HG03565 (cell line): ENCODE results near the gene SPINK8.
"Not testable (repeated sequence)": the region's sequence is repeated elsewhere in the genome, so short reads cannot be mapped to it uniquely, and the experiment has no call there.

Experiments used
- ATAC-seq: cut with Tn5 transposase; IDR thresholded peaks from one replicate; pipeline ENCODE4 v1.9.1; 2021; ENCODE audit warnings: mild to moderate bottlenecking, moderate library complexity; ENCODE audit not compliant: unreplicated experiment

SPINK8 gene

DNA sequence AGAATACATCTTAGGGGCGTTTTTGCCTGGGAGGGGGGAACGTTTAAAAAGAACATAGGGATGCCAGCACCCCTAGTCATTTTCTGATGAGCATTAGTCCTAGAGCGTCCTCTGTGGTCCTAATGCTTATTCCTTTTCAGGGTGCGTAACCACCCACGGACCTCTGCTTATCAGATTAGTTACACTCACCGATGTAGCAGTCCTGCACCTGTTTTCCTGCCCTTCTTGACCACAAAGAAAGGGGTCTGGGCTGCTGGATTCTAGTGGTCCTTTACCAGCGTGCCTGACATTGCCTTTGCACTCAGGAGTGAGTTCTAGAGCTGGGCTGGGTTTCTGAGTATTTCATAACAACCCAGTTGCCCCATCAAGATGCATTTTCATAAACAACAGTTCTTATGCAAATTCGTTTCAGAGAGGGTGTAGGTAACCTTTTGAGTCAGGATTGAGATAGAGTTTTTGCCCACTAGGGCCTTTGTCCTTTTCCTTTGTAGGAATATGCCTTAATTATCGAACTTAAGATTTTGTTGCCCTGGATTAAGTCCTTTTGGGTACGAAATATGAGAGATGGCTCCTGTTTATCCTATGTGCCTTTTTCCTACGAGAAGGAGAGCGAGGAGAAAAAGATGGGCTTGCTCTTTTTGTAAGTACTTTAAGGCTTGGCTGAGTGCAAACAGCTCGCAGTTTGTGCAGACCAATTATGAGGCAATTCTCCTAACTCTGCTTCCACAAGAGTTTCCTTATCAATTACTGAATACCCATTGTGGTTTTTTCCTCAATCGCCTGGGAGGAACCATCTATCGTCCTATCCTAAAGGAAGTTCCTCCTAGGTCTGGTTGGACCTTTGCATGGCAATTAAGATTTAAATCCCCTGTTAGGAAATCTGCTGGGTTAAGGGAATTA, at the start of gene SPINK8:
TSS of gene SPINK8 (minus strand) at position 316 of the 900 bp plus-strand sequence. CDS start 5,320 bp downstream, outside the sequence.
- ATAC-seq: not testable (repeated sequence)

DNA sequence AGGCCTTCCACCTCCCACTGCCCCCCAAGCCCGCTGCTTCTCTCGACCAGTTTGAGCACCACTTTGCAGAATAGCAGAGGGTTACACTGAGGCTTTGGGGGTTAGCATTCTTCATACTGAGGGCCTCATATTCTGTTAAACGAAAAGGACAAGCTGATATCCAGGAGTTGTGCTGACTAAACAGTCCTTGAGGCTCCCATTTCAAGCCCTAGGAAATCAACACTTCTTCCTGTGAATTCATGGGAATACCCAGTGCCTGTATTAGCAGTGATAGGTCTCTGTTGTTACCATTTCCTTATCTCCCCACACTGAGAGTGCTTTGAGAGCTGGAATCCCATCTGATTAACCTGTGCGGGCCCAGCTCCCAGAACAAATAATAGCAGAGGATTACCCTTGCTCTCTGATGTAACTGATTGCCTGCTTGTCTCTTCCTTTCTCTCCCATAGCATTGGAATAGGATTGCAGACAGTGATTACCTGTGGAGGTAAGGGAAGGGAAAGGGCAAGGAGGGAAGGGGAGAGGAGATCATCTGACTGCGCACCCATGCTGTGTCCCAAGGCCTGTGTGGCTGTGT, 39.5 kb upstream of the SPINK8 start:
- ATAC-seq: no peak

DNA sequence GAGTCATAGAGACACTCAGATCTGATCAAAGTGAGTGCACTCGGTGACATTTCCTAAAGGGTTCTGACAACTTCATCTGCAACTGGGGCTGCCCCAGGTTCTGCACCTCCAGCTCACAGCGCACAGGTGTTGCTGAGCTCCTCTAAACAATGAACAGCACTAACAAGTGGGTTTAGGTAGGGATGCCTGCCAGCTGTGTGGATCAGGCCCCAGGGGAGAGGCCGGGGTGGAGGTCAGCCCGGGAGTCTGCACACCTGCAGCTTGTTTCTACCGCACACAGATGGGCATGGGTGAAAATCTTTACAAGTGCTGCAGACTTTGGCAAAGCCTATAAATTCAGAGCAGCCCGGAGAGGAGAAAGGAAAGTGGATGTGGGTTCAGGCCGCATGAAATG, 38.9 kb upstream of the SPINK8 start:
- no peak for ATAC-seq

DNA sequence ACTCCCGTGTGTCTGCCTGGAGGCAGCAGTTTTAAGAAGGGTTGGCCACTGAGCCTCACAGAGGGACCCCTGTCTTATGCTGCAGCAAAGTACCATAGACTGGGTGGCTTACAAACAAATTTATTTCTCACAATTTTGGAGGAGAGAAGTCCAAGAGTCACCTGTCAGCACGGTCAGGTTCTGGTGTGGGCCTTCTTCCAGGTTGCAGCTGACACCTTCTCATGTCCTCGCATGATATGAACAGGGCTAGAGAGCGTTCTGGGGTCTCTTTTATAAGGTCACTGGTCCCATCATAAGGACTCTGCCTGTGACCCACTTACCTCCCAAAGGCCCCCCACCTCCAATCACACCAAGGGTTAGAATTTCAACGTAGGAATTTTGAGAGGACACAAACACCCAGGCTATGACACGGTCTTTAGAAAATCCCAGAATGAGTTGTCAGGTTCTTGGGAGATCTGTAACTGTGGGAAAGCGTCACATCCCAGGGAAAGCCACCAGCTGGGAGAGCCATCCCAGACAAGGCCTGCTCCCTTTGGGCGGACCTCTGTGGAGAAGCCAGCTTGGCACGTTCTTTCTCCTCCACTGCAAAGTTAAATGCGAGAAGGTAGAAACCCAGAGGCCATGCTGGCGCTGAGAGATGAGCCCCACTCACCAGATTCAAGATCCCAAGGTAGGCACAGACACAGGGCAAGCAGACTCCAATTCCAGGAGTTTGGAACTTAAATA, 38.4 kb upstream of the SPINK8 start, which contains the start of gene FBXW12:
TSS of gene FBXW12 (plus strand) at position 569 of the 726 bp plus-strand sequence. CDS start 549 bp downstream, outside the sequence.
- no peak for ATAC-seq

DNA sequence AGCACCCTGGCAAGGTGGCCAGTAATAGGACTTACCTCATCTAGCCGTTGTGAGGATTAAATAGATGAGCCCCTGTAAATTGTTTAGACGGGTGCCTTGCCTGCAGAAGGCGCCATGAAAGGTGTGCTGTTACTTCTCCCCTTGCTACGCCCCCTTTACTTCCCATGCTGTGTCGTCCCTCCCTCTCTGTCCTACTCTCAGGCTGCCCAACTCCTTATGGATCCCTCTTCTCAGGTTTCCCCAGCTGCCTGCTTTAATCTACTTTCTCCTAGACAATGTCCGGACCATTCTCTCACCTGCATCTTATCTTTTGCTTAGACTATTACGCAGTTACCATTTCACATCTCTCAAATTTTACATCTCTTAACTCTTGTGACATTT, 36.9 kb upstream of the SPINK8 start:
- ATAC-seq: no peak

DNA sequence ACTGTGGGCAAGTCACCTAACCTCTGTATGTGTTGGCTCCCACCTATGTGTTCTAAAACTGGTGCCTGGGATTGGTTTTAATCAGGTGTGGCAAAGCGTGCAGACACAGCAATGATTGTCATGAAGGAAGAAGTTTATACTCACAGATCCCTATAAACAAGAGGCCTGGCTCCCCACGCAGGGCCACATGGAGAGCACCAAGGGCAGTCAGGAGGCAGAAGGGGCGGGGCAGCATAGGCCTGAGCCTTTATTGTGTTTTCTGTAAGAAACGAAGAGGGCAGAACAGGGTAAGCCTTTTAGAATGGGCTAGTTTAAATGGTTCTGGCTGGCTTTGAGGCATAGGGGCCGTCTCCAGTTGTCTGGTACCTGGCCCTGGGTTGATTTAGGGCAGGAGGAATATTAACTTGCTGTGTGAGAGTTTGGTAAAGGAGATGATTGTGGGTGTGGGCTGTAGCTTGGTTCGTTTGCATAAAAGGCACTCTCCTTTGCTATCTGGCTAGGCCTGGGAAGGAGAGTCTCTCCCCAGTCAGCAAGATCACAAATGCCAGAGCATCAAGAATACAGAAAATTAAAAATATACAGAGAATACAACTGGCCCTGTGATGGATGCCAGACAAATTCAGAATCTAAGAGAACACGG, 36.4 kb upstream of the SPINK8 start:
- ATAC-seq: no peak

DNA sequence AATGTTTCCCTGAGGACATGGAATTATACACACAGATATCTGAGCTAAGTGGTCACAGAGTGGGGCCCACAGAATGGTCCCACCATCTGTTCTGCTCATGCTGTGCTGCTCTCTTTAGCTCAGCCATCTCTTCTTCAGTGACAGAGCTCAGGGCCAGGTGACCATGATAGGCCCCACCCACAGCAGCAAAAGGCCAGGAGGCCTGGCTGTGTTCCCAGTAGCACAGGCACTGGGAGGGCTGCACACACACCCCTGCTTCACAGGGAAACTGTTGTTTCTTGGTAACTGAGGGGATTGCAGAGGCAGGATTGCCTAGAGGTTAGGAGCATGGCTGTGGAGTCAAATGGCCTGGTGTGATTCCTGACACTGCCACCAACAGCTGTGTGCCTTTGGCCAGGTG, 33.7 kb upstream of the SPINK8 start:
- ATAC-seq: no peak

DNA sequence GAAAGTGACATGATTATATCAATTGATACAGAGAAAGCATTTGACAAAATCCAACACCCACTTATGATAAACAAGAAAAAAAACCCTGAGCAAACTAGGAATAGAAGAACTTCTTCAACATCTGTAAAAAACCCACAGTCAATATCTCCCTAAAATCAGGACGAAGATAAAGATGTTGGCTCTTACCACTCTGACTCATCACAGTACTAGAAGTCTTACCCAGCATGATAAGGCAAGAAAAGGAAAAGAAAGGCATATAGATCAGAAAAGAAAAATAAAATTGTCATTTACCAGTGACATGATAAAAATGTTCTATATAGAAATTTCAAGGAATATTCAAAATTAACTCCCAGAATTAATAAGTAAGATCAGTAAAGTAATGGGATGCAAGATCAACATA, 31.4 kb upstream of the SPINK8 start:
- ATAC-seq: no peak

DNA sequence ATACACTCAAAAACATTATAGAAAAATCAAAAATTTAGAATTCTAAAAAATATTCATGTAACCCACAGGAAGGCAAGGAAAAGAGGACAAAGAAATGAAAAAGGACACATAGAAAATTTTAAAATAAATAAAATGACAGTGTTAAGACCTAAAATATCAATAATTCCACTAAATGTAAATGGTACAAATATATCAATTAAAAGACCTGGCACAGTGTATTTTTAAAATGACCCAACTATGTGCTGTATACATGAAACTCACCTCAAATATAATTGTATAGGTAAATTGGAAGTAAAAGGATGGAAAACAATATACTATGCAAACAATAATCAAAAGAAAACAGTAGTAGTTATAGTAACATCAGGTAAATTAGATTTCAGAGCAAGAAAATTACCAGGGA, 28.5 kb upstream of the SPINK8 start:
- no peak for ATAC-seq

DNA sequence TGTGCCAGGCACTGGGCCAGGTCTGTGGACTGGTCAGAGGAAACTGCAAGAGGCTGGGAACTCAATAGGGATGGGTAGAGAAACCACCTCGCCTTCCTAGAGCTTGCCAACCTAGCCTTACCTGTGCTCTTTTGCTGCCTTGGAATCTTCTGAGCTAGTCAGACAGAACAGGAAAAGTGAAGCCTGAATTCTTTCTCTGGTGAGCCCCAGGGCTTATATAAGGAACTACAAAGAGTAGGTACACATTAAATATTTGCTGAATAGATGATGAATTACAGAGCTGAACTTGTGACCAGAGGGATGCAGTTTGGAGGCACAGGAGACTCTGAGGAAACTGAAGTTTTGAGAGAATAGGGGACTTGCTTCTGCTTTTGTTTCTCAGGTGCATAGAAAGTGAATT, 23.0 kb upstream of the SPINK8 start:
- ATAC-seq: no peak

DNA sequence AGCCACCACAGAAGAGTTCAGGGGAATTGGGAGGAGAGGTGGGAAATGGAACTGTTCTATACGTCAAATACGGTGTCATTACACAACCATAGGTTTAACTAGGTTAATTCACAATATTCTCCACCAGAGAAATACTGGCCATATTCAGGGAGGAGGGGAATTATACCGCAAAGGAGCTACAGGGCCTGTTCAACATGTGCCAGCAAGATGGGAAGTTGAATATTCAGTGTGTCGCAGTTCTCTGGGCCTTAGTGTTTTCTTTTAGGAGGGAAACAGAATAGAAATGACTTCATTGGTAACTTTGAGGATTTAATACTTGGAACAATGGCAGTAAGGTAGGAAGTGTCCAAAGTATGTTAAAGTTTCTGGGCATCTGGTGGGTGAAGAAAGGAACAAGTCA, 20.5 kb upstream of the SPINK8 start:
- ATAC-seq: no peak

DNA sequence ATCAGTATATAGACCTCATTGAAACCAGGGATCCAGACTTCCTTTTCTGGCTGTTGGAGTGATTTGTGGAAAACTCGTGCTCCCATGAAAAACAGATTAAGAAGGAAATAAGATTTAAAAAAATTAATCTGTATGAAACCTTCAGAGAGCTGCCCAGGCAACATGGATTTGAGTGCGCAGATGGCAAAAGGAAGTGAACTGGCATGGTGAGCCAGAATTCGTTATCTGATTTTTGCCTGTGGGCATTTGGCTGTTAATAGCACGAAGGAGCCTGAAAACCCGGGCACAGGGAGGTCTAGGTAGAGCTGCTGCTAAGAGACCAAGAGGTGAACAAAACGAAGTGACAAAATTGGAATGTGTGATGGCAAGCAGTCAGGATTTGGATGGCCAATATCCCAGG, 19.1 kb upstream of the SPINK8 start:
- no peak for ATAC-seq

DNA sequence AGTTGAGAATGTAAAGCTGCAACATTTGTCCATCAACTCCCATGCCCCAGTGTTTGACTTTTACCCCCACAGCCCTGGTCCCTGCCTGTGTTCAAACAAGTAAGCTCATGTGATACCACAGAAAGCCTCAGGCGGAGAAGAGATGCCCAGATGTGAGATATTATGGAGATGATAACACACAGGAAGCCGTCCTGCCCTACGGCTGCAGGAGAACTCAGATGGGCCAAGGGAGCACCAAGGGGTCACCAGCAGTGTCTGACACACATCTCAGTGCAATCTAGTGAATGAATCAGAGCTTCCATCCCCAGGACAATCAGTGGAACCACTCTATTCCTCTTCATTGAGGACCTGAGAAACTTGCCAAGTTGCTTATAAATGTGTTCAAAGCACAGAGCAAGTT, 14.0 kb upstream of the SPINK8 start:
- no peak for ATAC-seq

DNA sequence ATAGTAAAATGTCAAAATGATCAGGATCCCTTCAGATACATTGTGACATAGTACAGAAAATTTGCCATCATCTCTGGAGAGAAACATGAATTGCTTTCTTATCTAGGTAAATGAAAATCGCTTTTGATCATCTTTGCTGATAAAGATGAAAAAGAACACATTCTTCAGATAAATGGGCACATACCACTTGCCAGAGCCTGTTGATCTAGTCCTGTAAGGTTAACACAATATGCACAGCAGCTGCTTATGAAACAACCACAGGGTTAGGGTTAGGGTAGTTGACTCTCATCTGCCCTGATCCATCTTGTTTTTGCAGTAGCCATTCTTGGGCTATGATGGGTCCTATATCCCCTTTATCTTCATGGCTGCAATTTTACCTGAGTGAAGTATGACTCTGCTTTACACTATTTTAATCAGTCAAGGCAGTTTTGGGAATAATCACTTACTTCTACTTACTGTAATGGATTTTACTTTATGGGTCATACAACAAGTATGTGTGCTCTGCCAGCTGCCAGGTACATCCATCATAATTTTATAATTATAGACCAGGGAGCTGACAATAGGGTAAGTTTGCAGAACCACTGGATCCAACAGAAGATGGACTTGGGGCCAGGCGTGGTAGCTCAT, 12.6 kb upstream of the SPINK8 start:
- ATAC-seq: no peak

DNA sequence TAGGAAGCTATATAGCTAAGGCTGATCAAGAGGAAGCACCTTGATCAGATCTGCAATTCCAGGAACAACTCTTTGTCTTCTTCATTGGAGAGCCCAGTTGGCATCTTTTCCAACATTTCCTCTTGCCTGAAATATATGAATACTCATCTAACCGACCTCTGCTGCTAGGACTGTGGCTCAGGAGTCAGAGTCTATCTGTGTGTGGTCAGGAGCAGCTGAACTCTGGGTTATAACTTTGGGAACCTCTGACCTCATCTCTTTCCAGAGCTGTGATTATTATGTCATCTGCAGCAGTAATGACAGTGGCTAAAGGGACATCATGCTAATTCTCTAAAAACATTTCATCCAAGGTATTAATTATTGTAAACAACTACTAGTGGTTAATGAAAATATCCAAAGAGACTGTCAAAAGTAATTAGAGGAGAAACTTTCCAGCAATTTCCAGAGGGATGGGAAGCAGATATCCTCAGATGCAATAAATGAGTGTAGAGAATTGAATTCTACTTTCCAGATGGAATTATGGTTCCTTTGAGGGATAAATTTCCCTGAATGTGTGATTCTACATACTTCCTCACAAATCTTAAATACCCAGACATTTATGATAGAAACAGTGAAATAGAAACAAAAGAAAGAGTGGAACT, 11.5 kb upstream of the SPINK8 start:
- ATAC-seq: no peak

DNA sequence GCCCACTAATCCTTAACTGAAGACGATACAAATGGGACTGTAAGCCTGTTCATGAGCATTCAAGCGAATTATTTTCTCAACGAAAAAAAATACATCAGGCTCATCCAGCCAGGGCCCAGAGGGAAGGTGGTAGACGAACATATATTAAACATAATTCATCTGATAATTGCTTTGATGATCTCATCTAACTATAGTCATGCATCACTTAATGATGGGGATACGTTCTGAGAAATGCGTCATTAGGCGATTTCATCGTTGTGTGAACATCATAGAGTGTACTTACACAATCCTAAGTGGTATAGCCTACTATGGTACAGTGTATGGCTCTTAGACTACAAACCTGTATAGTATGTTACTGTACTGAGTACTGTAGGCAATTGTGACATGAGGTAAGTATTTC, 10.0 kb upstream of the SPINK8 start:
- ATAC-seq: no peak

DNA sequence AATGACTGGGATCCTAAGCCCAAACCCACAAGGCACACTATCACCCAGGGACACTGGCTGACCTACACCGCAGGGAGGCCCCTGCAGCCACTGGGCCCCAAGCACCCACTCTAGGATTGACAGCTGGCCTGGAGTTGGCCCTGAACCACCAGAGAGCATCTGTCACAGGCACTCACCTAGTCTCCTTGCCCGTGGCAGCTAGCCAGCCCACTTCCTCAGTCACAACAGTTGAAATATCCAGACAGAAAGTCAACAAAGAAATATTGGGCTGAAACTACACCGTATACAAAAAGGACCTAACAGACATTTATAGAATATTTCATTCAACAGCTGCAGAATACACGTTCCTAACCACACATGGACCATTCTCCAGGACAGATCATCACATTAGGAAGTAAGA, 5.2 kb upstream of the SPINK8 start:
- ATAC-seq: no peak

DNA sequence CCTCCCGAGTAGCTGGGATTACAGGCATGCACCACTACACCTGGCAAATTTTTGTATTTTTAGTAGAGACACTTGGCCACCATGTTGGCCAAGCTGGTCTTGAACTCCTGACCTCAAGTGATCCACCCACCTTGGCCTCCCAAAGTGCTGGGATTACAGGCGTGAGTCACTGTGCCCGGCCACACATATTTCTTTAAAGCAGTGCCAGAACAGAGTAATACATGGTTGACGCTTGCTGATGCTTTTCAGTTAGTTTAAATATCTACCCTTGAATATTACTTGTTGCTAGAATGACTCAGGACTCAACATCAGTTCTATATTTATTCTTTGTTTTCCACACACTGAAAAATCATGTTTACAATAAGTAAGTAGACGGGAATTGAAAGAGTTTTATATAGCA, 4.1 kb upstream of the SPINK8 start:
- not testable (repeated sequence) for ATAC-seq

DNA sequence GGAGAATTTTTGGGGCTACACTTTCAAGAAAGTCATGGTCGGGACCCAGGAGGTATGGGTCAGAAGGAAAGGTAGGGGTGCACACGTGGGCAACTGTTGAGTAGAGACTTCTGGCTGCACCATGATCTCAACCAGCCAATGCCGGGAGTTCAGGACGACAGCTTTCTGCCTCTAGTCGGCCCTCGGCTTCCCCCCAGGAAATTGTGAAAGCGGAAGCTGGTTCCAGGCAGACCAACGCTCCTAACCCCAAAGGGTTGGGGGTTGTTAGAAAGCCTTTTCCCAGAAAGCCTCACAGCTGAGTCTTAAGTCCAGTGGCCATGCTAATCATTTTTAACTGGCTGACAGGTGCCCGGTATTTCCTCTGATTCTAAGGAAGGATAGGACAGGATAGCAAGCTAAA, 1.8 kb upstream of the SPINK8 start:
- not testable (repeated sequence) for ATAC-seq

DNA sequence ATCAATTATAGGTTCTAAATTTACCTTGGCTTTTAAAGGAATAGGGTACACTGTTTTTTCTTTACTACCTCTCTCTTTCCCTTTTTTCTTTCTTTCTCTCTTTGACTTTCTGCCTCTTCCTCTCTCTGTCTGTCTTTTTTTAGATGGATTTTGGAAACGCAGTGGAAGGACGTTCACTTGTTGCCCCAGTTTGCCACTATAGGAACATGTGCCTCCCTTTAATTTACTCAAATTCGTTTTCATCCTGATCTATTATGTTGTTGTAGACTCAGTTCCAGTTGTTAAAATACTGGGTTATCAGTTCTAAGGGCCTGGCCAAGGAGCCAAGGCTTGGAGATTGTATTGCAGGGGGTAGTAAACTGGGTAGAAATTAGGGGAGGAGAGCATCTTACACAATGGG, 1.1 kb upstream of the SPINK8 start:
- no peak for ATAC-seq
